Calu3 (cell line): ENCODE results near the gene HEMK1. TPM values are rescaled to one million over a fixed set of nuclear protein-coding genes. Genes with fewer than 3 reads are reported as not detected.

Experiments used
- BruUV-seq: library from RNA; stranded (reverse); fragments of 400-500 nt; replicated peaks from 2 replicates; lab custom pipeline; 2021; lab: Mats Ljungman, UMichigan
- CTCF ChIA-PET: fragments of 300-600 bp; sonication (Branson Sonifier 250); formaldehyde crosslinking; loops from one replicate; lab custom pipeline; 2022; ENCODE audit warnings: antibody characterized with exemption; lab: Charles Lee
- DNase-seq: peaks from one replicate; pipeline ENCODE4 v3.0.0; 2022
- H3K27ac Mint-ChIP-seq: one replicate; pipeline ENCODE4 v1.8.0; 2022; ENCODE audit warnings: mixed read lengths; ENCODE audit not compliant: unreplicated experiment
- H3K27me3 Mint-ChIP-seq: one replicate; pipeline ENCODE4 v1.8.0; 2022; ENCODE audit warnings: mixed read lengths; ENCODE audit not compliant: unreplicated experiment
- H3K36me3 Mint-ChIP-seq: one replicate; pipeline ENCODE4 v1.8.0; 2022; ENCODE audit warnings: mild to moderate bottlenecking, moderate library complexity, mixed read lengths; ENCODE audit not compliant: insufficient read depth, unreplicated experiment
- H3K4me1 Mint-ChIP-seq: one replicate; pipeline ENCODE4 v1.8.0; 2022; ENCODE audit warnings: mild to moderate bottlenecking, low read depth, mixed read lengths; ENCODE audit not compliant: unreplicated experiment
- H3K4me3 Mint-ChIP-seq: one replicate; pipeline ENCODE4 v1.8.0; 2022; ENCODE audit warnings: mild to moderate bottlenecking, low read depth, moderate library complexity, mixed read lengths; ENCODE audit not compliant: unreplicated experiment
- H3K9me3 Mint-ChIP-seq: one replicate; pipeline ENCODE4 v1.8.0; 2022; ENCODE audit warnings: low read depth, mixed read lengths; ENCODE audit not compliant: unreplicated experiment
- CTCF ChIP-seq: fragments of 200-600 bp; IDR thresholded peaks from one replicate; pipeline ENCODE4 v1.8.0; 2022; ENCODE audit warnings: antibody characterized with exemption; ENCODE audit not compliant: unreplicated experiment
- intact Hi-C: fragments of 100-400 bp; cut with micrococcal nuclease; formaldehyde crosslinking; loops from one replicate; pipeline ENCODE4 v1.10.0; 2022; ENCODE audit not compliant: unreplicated experiment
- total RNA-seq: library from RNA; stranded (reverse); gene quantifications from 2 replicates; pipeline ENCODE4 v1.2.3, GENCODE V29; 2022

HEMK1 gene
- total RNA-seq, 1 experiment from 2014 or later: 20.0 TPM

- Mint-ChIP-seq H3K27me3 (no peaks in the 10 kb centered on the region), H3K4me3 (no peak overlapping the region), H3K4me1 (peaks cover 47% of the 10 kb centered on the region), H3K36me3 (peaks cover 12% of the 10 kb centered on the region), H3K9me3 (no peaks in the 10 kb centered on the region), H3K27ac (no peak overlapping the region)
- no peak for DNase-seq
- intact Hi-C loops: no loop called here
- CTCF ChIA-PET: no interaction called here
- TF ChIP-seq CTCF: no peak
- BruUV-seq: no TSS peak
These were observed 35.6 kb downstream of the HEMK1 start for GRCh38 chr3:50604628-50605588.

- Mint-ChIP-seq H3K9me3 (no peaks in the 10 kb centered on the region), H3K27ac (no peak overlapping the region), H3K4me1 (peaks cover 52% of the 10 kb centered on the region), H3K27me3 (no peaks in the 10 kb centered on the region), H3K4me3 (no peak overlapping the region), H3K36me3 (peaks cover 14% of the 10 kb centered on the region)
- TF ChIP-seq CTCF: no peak
- DNase-seq: no peak
- CTCF ChIA-PET: no interaction called here
- intact Hi-C loops: no loop called here
- no TSS peak for BruUV-seq
These were observed 36.6 kb downstream of the HEMK1 start for GRCh38 chr3:50605901-50606326.

- no TSS peak for BruUV-seq
- TF ChIP-seq CTCF: no peak
- CTCF ChIA-PET: no interaction called here
- DNase-seq: no peak
- Mint-ChIP-seq H3K27ac (no peak overlapping the region), H3K4me1 (peaks cover 49% of the 10 kb centered on the region), H3K9me3 (no peaks in the 10 kb centered on the region), H3K4me3 (no peak overlapping the region), H3K27me3 (no peaks in the 10 kb centered on the region), H3K36me3 (peaks cover 14% of the 10 kb centered on the region)
- intact Hi-C loops: no loop called here
These were observed 37.3 kb downstream of the HEMK1 start for GRCh38 chr3:50606596-50606995.

- H3K4me1 Mint-ChIP-seq: peaks cover 44% of the 10 kb centered on the region
- peaks cover 18% of the 10 kb centered on the region for H3K36me3 Mint-ChIP-seq
- TF ChIP-seq CTCF: no peak
- no peak for DNase-seq
- H3K27ac Mint-ChIP-seq: no peak overlapping the region
- CTCF ChIA-PET: no interaction called here
- intact Hi-C loops: no loop called here
- H3K27me3 Mint-ChIP-seq: peaks cover 8% of the 10 kb centered on the region
- BruUV-seq: no TSS peak
- no peaks in the 10 kb centered on the region for H3K9me3 Mint-ChIP-seq
- no peak overlapping the region for H3K4me3 Mint-ChIP-seq
These were observed 38.2 kb downstream of the HEMK1 start for GRCh38 chr3:50607271-50608091.
